Tibial nerve (tissue), 3 donors: ENCODE measurements around the gene CRY1.

Source experiments
- CTCF ChIP-seq, 5 experiments: fragments of 200-600 bp in 3 of 5; fragments of 450-650 bp in 2 of 5; sonication (generic) in 3 of 5; IDR thresholded peaks; one replicate each; pipeline ENCODE4 v1.5.1; 2016 to 2019; ENCODE audit warnings: antibody characterized with exemption in 5 of 5, mild to moderate bottlenecking in 3 of 5, moderate library complexity in 2 of 5
- POLR2A ChIP-seq, 2 donors: fragments of 450-650 bp; IDR thresholded peaks; one replicate each; pipeline ENCODE4 v1.6.1; 2017; ENCODE audit warnings: antibody characterized with exemption in 2 of 2, mild to moderate bottlenecking in 2 of 2, moderate library complexity in 2 of 2

- TF ChIP-seq POLR2A (IDR thresholded peaks at IDR 0.05) (no peak), CTCF (IDR thresholded peaks at IDR 0.05) (no peak)
These were observed 3.2 kb upstream of the CRY1 start for GRCh38 chr12:107096571-107096970.
